HG02798 (cell line): ENCODE measurements around the gene OR2A25.

Source experiments
- ATAC-seq: cut with Tn5 transposase; IDR thresholded peaks from one replicate; pipeline ENCODE4 v1.9.1; 2021; ENCODE audit warnings: mild to moderate bottlenecking; ENCODE audit not compliant: unreplicated experiment, poor library complexity

OR2A25 gene

DNA sequence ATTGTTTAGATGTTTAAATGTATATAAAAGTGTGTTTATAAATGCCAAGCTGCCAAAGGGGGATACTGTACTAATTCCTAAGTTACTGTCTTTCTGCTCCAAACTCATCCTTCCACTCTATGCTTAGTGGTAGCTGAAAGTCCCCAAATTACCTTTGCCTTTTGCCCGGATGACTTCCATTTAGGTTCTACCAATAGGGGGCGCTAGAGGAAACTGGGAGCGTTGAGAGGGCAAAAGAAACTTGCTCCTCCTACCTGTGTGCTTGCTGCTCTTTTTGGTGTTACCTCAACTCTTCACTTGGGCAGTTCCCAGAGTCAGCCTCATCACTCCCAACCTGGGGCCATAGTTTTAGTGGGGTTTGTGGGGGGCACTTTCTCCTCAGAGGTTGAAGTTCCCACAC, 5.9 kb upstream of the OR2A25 start:
- no peak for ATAC-seq

DNA sequence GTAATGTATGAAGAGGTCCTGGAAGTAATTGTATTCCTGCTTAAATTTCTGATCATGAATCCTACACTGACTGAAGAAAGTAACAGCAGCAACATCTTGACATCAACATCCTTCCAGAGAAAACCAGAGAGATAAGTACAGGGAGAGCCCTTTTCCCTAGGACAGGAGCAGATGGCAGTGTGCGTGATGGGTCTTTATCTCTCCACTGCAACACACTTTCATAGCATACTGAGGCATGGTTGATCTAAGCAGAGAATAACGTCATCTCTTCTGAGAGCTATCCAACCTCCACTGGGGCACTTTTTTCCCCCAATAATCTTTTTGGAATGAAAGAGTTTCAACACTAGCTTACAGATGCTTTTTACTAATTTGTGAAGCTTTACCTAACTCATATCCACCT, 342 bp downstream of the OR2A25 start:
- no peak for ATAC-seq

DNA sequence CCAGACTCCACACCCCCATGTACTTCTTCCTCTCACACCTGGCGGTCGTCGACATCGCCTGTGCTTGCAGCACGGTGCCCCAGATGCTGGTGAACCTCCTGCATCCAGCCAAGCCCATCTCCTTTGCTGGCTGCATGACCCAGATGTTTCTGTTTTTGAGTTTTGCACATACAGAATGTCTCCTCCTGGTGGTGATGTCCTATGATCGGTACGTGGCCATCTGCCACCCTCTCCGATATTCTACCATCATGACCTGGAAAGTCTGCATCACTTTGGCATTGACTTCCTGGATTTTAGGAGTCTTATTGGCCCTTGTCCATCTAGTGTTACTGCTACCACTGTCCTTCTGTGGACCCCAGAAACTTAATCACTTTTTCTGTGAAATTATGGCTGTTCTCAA, 4.8 kb downstream of the OR2A25 start:
- ATAC-seq, result no peak

DNA sequence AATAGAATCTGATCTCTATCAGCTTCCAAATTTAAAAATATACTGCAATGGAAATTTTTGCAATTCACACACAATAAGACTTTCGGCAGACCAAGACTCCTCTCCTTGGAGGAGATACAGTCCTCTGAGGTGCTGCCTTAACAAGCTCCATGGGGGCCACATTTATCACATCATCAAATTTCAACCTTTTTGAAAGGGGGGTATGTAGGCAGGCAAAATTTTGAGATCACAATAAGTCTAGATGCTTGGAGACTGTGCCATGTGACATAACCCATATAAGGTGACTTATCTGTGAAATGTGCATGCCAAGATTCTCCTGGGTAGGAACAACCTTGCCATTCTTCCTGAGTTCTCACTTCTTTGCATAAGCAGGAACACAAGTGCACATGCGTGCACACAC, 16.4 kb downstream of the OR2A25 start, which contains the start of gene OR2A12:
OR2A12 (plus strand) TSS at position 301 of the 400 bp plus-strand sequence. CDS start 8,830 bp downstream, outside the sequence.
- no peak for ATAC-seq

DNA sequence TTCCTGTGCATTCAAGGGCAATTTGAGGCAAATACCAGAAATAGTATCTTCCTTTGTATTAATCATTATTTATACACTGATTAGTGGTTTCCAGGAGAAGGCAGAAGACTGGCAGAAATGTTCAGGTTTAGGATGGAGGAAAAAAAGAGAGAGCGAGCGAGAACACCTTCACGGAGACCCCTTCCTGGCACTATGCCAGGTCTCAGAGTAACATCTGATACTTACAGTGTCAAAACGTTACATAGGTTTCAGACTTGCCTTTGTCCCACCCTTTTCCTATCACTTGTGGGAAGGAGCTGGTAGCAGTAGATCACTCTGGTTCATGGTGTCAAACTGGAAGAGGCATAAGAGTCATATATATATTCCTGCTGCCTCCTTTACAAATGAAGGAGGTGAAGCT, 17.1 kb downstream of the OR2A25 start:
- ATAC-seq, result no peak

DNA sequence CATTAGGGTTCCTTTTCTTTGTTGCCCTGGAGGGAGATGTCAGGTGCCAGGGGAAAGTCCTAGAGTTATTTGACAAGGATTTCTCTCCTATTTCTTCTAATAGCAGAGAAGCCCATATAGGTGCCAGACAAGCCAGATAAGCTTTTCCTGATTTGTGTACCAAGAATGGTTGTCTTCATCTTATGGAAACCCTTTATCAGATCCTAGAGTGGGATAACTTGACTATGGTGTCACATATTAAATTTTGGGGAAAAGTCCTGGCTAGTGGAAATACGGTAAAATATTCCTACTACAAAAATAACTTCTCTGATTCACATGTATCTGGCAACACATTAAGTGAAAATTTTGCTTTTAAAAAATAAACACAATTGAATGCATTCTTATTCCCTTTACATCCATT, 17.6 kb downstream of the OR2A25 start:
- ATAC-seq, result no peak

DNA sequence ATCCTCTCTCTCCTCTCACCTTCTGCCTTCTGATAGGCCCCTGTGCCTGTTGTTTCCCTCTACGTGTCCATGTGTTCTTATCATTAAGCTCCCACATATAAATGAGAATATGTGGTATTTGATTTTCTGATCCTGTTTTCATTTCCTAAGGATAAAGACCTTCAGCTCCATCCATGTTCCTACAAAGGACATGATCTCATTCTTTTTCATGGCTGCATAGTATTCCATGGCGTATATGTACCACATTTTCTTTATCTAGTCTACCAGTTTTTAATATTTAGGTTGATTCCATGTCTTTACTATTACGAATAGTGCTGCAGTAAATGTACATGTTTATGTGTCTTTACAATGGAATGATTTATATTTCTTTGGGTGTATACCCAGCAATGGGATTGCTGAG, 21.1 kb downstream of the OR2A25 start:
- ATAC-seq, result no peak

DNA sequence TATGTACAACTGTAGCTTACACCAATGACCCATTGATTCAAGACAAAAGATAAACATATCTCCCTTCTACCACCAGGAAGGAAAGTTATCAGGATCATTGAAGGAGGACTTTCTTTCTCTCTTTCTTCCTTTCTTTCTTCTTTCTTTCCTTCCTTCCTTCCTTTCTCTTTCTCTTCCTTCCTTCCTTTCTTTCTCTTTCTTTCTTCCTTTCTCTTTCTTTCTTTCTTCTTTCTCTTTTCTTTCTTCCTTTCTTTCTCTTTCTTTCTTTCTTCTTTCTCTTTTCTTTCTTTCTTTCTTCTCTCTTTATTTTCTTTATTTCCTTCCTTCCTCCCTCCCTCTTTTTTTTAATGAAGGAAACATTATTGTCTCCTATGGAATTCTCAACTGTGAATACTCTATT, 29.2 kb downstream of the OR2A25 start:
- ATAC-seq, result no peak

DNA sequence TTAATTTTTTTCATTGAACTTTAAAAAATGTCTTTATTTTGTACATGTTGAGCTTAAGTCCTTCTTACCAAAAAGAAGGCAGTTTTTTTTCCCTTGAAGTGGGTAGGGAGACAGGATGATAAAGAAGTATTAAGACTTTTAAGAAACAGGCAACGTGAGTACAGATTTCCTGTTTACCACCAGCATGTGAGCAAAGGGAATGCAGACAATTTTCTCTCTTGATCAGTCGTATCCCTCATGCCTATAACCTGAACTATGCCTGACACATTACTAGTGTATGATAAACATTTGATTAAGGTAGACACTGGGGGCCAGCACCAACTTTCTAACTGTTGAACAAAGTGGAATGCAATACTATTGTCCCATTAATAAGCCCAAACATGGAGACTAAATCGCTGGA, 31.0 kb downstream of the OR2A25 start:
- no peak for ATAC-seq

DNA sequence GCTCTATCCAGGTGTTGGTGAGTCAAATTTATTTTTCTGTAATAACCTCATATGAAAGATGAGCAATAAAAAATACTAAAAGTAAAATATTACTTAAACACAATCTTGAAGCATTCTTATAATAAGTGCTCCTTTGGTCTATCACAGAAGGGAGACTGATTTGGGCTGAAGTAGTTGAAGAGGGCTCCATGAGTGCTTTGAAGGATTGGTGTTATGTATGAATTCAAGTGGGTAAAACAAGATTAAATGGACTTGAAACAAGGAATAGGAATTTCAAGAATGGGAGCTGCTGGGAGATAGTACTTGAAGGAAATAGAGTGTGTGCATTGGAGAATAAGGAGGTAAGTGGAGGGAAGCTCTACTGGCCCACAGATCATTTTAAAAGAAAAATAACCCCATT, 32.4 kb downstream of the OR2A25 start:
- ATAC-seq, result no peak

DNA sequence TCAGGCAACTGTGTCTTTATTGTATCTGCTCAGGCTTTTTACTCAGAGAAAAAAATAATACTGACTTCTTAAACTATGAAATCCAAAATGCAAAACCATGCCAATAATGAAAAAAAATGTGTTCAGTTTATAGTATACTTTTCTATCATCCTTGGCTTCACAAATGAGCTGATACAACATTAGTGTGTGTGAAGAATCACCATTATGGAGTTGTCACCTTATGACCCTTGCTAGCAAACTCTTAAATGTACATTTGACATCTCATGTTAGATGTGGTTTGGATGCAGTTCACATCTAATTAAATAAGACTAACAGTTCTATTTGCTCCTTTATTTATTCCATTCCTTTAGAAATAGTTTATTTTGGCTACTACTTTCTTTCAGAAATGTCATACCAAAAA, 35.6 kb downstream of the OR2A25 start:
- no peak for ATAC-seq

DNA sequence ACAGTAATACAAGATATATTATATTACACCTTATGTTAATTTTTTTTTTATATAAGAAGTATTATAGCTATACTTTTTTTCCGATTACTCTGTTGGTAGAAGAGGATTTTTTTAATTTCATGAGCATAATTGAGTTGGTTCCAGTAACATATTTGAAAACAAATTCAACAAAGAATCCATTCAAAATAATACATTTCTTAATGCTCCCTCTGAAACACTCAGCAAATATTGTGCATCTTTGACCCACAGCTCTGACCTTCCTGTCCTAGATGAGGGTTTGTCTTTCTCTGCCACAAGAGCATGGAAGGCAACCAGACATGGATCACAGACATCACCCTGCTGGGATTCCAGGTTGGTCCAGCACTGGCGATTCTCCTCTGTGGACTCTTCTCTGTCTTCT, 39.7 kb downstream of the OR2A25 start, which contains the start of gene OR2A2:
OR2A2 (plus strand) TSS at position 301 of the 400 bp plus-strand sequence; CDS start at position 301, 0 bp downstream.
- no peak for ATAC-seq

DNA sequence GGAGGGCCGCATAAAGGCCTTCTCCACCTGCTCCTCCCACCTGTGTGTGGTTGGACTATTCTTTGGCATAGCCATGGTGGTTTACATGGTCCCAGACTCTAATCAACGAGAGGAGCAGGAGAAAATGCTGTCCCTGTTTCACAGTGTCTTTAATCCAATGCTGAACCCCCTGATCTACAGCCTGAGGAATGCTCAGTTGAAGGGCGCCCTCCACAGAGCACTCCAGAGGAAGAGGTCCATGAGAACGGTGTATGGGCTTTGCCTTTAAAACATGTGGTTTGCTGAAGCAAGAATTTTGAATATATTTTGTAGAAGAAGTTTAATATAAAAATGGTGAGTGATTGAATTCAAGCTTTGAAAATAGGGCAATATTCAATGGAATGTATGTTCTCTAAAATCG, 40.7 kb downstream of the OR2A25 start:
- no peak for ATAC-seq

DNA sequence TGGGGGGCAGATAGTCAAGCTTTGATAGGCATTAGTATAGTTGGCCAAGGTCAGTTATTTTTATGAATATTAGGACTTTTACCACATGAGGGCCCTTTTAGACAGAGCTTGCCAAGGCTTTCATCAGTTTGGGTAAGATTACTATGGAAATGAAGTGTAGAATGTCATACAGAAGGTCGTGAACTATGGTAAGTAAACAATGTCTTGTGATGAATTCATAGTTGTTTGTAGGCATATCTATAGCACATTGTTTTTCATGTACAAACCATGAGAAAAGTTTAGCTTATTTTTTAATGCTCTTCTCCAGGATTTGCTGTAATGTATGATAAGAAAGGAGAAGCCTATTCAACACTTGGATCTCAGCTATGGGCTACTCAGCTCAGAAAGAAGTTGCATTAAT, 44.0 kb downstream of the OR2A25 start:
- ATAC-seq, result no peak

DNA sequence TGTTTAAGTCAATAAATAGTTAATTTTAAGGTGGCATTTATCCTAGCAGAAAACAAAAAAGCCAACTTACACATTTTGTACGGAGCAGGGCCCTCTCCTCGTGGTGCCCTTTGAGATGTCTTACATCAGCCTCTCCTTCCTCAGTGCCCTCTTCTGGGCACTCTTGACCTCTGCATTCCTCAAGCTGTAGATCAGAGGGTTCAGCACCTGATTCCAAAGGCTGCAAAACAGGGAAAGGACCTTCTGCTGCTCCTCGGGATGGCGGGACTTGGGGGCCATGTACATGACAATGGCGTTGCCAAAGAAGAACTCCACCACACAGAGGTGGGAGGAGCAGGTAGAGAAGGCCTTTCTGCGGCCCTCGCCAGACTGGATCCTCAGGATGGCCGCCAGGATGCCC, 48.7 kb downstream of the OR2A25 start:
- no peak for ATAC-seq

DNA sequence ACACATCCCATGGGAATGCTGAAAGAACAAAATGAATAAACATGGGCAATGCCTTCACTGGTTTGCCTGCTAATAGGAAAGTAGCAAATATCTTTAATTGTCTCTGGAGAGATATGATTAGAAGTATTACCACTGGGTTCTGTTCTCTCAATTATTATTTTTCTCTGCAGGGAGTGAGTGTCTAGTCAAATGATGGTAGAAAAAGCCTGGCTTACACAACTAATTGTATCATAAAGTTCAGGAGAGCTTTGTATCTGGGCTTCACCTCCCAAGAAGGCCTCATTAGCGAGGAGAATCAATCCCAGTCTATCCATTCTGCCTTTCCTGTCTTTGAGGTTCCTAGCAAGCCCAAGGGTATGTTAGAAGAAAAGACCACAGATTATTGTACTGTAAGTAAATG, 53.3 kb downstream of the OR2A25 start, which contains the start of gene OR2A14:
OR2A14 (plus strand) TSS at position 301 of the 400 bp plus-strand sequence. CDS start 5,937 bp downstream, outside the sequence.
- no peak for ATAC-seq
